Type B pancreatic cell (in vitro differentiated cells): ENCODE data around the gene LMOD1. TPM values are rescaled to one million over a fixed set of nuclear protein-coding genes. Genes with fewer than 3 reads are reported as not detected.
A peak's percentile ranks its signal among the peaks of the same experiment; 100 is the strongest.

Experiments
- DNase-seq: peaks from one replicate; pipeline ENCODE4 v3.0.0; 2021; ENCODE audit warnings: mixed read lengths; ENCODE audit not compliant: unreplicated experiment; ENCODE audit errors: extremely low spot score
- H3K27ac Mint-ChIP-seq: 2 replicates; pipeline ENCODE4 v1.8.0; 2021; ENCODE audit warnings: mild to moderate bottlenecking, mixed read lengths
- H3K27me3 Mint-ChIP-seq: 2 replicates; pipeline ENCODE4 v1.8.0; 2021; ENCODE audit warnings: mixed read lengths
- H3K36me3 Mint-ChIP-seq: 2 replicates; pipeline ENCODE4 v1.8.0; 2021; ENCODE audit warnings: mixed read lengths
- H3K4me1 Mint-ChIP-seq: one replicate; pipeline ENCODE4 v1.8.0; 2021; ENCODE audit warnings: mixed read lengths; ENCODE audit not compliant: unreplicated experiment
- H3K4me3 Mint-ChIP-seq: 2 replicates; pipeline ENCODE4 v1.8.0; 2021; ENCODE audit warnings: mild to moderate bottlenecking, mixed read lengths
- H3K9me3 Mint-ChIP-seq: 2 replicates; pipeline ENCODE4 v1.8.0; 2021; ENCODE audit warnings: mixed read lengths
- CTCF ChIP-seq: fragments of 200-600 bp; sonication (generic); conservative IDR thresholded peaks from 2 replicates; pipeline ENCODE4 v1.5.0; 2021; ENCODE audit warnings: antibody characterized with exemption, mild to moderate bottlenecking
- total RNA-seq: library from RNA; stranded (reverse); gene quantifications from 2 replicates; pipeline ENCODE4 v1.2.1, GENCODE V29; 2021; ENCODE audit warnings: low replicate concordance

The LMOD1 gene
- total RNA-seq, 1 donor from 2014 or later = 3.7 TPM

DNA sequence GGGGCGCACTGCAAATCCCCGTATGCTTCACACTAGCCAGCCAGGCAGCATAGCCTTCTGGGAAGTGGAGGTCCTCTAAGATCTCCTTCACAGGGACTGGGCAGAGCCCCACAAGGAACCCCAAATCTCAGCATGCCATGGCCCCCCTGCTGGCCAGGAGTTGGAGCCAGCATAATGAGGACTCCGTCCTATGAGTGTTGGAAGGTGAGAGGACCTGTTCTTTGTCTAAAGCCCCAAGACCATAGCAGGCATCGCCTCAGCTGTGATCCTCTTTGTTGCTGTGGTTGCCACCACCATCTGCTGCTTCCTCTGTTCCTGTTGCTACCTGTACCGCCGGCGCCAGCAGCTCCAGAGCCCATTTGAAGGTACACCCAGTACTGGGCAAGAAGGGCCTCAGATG lies 56.1 kb downstream of the LMOD1 start:
- no peaks in the 10 kb centered on the region for H3K9me3 Mint-ChIP-seq
- no peaks in the 10 kb centered on the region for H3K36me3 Mint-ChIP-seq
- TF ChIP-seq CTCF = no peak
- peak overlapping the region; percentile 58 for H3K4me3 Mint-ChIP-seq
- no peak overlapping the region for H3K27ac Mint-ChIP-seq
- H3K4me1 Mint-ChIP-seq = peaks cover 4% of the 10 kb centered on the region
- DNase-seq = no peak
- H3K27me3 Mint-ChIP-seq = peaks cover 29% of the 10 kb centered on the region

DNA sequence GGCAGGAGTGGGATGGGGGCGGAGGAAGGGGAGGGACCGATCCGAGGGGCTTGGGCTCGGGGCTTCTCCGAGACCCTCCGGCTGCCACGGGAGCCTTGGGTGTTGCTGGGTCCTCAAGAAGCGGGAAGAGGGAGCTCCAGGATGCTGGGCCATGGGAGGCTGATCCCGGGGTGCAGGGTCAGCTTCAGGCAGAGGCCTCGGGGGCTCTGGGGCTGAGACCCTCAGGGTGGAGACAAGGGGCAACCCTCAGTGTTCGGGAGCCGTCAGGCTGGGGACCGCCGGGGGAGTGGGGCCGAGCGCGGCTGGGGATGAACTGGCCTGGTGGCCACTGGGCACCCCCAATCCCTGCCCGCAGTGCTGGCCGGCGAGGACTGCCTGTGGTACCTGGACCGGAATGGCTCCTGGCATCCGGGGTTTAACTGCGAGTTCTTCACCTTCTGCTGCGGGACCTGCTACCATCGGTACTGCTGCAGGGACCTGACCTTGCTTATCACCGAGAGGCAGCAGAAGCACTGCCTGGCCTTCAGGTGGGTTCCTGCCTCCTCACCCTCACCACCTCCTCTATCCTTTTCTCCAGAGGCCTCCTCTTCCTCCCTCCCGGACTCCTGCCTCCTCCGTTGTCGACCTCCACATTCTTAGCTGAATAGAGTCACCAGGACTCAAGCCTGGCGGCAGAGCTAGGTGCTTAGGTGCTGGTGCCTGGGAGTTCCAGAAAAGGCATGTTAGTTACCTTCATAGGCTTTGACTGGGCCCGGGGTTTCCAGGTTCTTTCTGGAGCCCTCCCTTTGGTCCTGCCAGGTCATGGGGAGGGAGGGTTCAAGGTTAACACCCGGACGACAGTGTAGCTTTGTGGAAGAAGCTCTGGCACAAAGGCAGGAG lies 57.0 kb downstream of the LMOD1 start:
- TF ChIP-seq CTCF = no peak
- Mint-ChIP-seq H3K4me1 (peaks cover 4% of the 10 kb centered on the region), H3K27ac (no peak overlapping the region), H3K4me3 (peak overlapping the region; percentile 86), H3K27me3 (peaks cover 34% of the 10 kb centered on the region), H3K36me3 (no peaks in the 10 kb centered on the region), H3K9me3 (no peaks in the 10 kb centered on the region)
- no peak for DNase-seq

DNA sequence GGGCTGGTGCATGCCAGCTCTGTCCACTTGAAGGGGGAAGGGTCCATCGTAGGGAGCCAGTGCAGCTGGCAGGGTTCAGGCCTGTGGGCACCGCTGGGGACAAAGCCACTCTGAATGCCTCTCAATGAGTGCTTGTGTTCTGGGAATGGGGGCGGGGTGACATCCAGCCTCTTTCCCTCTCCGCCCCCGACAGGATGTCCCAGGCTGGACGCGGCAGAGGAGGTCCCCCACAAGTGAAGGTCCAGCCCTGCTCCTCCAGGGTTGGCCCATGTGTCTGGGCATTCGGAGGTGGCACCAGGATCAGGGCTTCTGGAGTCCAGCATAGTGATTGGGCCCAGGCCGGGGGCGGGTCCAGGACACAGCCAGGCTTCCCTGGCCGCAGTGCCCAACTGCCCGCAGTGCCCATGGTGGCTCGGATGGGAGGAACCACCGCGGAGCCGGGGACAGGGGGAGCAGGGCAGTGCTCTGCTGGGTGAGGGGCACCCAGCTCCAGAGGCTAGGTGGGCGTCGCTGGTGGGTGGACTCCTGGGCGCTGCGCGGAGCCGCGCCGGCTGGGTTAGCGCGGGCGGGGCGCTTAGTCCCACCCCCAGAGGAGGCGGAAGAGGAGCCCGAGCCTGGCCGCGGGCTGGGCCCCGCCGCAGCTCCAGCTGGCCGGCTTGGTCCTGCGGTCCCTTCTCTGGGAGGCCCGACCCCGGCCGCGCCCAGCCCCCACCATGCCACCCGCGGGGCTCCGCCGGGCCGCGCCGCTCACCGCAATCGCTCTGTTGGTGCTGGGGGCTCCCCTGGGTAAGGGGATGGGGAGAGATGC lies 57.9 kb downstream of the LMOD1 start, which contains the start of gene SHISA4:
Gene SHISA4, plus strand, starts transcription at position 617 of the 808 bp plus-strand sequence. Its CDS starts 97 bp downstream, at position 714.
- H3K9me3 Mint-ChIP-seq = no peaks in the 10 kb centered on the region
- peak within 1 kb of the TSS; percentile 86 for H3K4me3 Mint-ChIP-seq
- H3K36me3 Mint-ChIP-seq = no peaks in the 10 kb centered on the region
- no peaks in the 10 kb centered on the region for H3K4me1 Mint-ChIP-seq
- H3K27ac Mint-ChIP-seq = no peak within 1 kb of the TSS
- H3K27me3 Mint-ChIP-seq = peaks cover 34% of the 10 kb centered on the region
- peak; percentile 75 for DNase-seq
- no peak for TF ChIP-seq CTCF

- H3K4me1 Mint-ChIP-seq = no peaks in the 10 kb centered on the region
- H3K36me3 Mint-ChIP-seq = no peaks in the 10 kb centered on the region
- TF ChIP-seq CTCF = no peak
Observed at GRCh38 chr1:201887116-201887866, 59.1 kb downstream of the LMOD1 start.

More at GRCh38 chr1:201887116-201887866, 59.1 kb downstream of the LMOD1 start:
- no peak overlapping the region for H3K27ac Mint-ChIP-seq
- H3K4me3 Mint-ChIP-seq = peak overlapping the region; percentile 81
- no peaks in the 10 kb centered on the region for H3K9me3 Mint-ChIP-seq
- H3K27me3 Mint-ChIP-seq = peaks cover 34% of the 10 kb centered on the region
- DNase-seq = no peak
